DMS53 (cell line): ENCODE results near the gene AP1B1.
"Not testable (repeated sequence)": the region's sequence is repeated elsewhere in the genome, so short reads cannot be mapped to it uniquely, and the experiment has no call there.

Experiments
- DNase-seq: peaks from one replicate; lab custom pipeline; 2025; lab: John Stamatoyannopoulos, UW

Gene AP1B1

DNA sequence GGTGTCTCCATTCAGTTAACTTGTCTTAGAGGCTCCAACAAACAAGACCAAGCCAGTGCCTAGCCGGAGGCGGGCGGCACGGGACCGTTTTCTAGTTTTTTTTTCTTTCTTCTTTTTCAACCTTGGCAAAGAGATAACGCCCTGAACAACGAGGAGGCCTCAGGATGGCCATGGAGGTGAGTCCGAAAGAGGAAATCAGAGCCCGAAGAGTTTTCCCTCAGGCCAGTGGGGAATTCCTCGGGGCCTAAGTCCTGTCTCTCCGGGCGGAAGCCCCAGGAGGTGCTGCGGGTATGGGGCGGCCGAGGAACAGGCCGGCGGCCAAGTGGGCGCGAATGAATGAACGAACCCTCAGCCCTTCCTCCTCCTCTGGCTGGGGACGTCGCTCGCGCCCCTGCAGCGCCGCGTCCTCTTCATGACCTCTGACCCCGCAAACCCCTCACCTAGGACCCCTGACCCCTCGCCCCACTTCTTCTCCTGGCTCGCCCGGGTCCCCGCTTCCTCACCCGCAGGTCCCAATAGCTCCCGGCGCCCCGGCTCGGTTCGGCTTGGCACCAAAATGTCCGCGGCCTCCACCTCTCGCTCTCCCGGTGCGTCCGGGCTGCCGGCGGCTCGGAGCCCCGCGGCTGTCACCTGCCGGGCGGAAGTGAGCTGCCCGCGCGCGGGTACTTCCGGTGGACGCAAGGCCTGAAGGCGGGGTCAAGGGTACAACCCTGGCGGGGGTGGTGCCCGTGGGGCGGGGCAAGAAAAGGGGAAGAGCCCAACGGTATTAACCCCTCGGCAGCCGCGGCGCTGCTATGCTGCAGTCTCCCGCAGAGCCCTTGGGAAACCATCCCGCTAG lies at the start of gene AP1B1:
TSS of gene AP1B1 (minus strand) at position 650 of the 838 bp plus-strand sequence. CDS start 21,327 bp downstream, outside the sequence.
- DNase-seq = peak; percentile 93

DNA sequence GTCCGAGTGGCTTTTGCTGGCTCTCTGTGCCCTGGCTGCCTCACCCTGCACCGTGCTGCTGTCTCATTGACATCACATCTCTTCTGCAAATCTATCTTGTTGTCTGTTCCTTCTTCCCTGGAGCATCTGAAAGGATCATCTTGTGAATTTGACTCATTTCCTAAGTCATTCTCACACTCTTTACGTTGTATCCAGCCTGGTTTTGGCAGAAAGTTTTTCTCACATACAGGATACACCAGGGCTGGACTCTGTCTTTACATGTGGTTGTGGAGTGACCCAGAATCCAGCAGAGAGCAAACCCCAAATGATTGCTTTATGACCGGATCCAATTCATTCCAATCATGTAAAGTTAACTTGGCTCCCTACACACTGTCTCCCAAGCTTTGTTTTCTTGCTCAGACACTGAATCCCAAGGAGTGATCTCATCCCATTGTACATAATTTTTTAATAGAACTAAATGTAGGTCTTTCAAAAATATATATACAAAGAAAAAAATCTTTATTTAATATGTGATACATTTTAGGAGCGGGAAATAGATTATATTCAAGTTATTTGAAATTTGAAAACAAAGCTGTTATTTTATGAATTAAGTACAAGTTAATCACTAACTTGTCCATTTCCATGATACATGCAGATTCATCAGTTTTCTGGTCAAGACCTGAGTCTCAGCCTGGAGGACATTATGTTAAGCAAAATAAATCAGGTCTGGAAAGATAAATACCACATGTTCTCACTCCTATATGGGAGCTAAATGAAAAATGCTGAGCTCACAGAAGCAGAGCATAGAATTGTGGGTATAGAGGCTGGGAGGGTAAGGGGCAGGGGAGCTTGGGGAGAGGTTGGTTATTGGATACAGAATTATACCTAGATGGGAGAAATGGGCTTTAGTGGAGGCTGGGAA lies 47.1 kb upstream of the AP1B1 start:
- DNase-seq = no peak

DNA sequence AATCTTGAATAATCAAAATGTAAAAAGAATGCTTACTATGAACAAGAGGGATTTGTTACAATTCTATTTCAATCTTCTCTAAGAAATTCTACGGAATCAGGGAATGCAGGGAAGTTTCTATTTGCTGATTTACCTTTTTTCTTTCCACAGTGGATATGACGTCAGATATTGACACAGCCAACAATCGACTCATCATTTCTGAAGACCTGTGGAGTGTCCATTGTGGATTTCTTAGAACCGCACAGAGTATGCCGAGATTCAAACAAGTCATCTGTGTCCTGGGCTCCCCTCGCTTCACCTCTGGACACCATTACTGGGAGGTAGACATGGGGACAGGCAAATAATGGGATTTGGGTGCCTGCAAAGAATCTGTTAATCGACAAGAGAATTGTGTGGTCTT lies 45.9 kb upstream of the AP1B1 start:
- DNase-seq = peak; percentile 42

DNA sequence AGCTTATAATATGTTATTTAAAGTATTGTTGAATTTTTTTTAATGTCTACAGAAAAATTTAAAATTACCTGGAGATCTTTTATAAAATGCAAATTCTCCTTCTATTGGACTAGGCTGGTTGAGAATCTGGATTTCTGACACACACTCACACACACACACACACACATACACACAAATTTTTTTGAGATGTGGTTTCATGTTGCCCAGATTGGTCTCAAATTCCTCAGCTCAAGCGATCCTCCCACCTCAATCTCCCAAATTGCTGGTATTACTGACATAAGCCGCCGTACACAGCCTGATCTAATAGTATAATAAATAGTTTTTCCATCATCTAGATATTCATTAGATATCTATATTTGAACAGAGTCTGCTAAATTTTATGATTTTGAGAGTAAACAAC lies 45.5 kb upstream of the AP1B1 start:
- DNase-seq = peak; percentile 10

DNA sequence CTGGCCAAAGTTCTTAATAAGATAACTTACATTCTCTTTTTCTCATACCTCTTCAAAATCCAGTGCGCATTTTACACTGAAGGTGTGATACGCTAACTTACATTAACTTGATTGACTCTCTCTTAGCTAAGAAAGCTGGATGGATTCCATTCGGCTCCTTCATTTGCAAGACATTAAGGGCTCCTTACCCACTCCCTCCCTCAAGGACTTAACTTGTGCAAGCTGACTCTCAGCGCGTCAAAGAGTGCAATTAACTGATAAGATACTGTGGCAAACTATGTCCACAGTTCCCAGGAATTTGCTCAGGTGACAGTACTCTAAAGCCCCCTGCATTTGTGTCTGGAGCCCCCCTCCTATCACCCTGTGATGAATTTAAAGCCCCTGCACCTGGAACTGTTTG lies 43.6 kb upstream of the AP1B1 start:
- DNase-seq = no peak

DNA sequence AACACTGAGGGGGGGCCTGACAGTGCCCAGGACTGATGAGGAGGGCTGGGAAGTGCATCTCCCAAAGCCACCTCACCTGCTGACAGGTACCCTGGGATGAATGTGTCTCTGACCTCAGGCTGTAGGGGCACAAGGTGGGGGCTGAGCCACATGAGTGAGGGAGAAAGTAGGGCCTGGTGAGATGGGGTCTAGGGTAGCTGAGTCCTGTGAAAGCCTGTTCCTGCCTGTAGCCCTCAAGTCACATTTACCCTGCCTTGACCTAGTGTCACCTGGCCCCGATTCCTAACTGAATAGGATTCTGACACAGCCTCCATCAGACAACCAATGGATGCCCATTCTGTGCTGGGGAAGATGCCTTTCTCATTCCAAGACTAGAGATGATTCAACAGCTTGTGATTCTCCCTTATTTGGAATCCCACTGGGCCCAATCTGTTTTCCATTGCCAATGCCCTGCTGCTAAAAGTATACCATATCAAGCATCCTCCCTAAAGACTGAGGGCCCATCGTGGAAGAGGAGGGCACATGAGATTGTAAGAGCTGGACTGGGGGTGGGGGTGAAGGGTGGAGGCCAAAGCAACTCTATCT lies 38.9 kb upstream of the AP1B1 start:
- DNase-seq = no peak

DNA sequence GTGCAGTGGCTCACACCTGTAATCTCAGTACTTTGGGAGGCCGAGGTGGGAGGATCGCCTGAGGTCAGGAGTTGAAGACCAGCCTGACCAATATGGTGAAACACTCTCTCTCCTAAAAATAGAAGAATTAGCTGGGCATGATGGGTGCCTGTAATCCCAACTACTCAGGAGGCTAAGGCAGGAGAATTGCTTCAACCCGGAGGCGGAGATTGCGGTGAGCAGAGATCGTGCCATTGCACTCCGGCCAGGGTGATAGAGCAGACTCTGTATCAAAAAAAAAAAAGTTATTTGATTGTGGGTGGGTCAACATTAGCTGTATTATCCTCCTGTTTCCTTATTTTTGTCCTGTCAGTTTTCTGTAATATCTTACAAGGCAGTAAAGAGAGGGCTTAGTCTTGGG lies 38.1 kb upstream of the AP1B1 start:
- DNase-seq = no peak

DNA sequence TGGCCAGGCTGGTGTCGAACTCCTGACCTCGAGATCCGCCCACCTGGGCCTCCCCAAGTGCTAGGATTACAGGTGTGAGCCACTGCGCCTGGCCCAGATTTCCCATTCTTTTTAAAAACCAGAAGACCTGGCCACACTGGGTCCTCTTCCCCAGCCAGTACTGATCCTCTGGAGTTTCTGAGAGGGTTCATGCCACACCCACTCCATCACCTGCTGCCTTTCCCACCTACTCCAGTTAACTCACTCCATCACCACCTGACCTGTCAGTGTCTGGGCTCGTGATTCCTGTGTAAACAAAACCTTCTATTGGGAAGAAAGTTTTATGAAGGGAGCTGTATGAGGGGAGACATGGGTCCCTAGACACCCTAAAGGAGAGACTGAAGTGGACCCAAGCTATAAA lies 30.3 kb upstream of the AP1B1 start:
- DNase-seq = peak; percentile 12

DNA sequence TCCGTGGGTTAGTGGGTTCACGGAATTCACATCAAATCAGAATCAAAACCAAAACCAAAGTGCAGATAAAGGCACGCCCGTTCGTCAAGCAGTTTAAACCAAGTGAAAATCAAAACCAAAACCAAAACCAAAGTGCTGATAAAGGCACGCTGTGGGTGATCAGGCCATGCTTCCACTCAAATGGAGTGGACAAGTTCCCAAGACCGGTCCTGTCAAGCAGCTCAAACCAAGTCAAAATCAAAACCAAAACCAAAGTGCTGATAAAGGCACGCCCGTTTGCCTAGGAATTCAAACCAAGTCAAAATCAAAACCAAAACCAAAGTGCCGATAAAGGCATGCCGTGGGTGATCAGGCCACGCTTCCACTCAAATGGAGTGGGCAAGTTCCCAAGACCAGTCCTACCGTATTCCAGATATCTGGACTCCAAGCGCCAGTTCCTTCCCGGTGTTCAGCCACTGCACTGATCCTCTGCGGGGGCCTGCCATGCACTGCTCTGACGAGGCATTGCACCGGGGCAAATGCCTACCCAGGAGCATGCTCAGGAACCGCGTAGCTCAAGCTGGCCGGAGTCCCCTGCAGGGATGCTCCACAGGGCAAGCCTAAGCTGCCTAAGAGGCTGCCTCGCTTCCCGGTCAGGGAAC lies 26.7 kb upstream of the AP1B1 start:
- peak; percentile 44 for DNase-seq

DNA sequence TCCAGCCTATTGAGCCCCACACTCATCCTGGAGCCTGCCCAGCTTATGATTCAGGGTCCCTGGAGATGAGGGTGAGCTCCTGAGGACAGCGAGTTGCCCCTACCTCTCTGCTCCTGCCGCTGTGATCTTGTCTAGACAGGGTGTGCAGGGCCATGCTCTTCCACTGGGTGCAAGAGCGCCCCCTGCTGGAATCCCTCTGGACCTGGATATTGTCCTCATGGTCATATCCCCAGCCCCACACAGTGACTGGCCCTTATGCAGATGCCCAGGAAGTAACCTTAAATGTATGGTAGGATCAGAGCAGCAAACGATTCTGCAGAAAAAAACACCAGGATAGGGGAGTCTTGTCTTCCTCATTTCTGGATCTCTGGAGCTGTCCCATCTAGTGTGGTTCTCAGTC lies 24.4 kb upstream of the AP1B1 start:
- DNase-seq = peak; percentile 57

DNA sequence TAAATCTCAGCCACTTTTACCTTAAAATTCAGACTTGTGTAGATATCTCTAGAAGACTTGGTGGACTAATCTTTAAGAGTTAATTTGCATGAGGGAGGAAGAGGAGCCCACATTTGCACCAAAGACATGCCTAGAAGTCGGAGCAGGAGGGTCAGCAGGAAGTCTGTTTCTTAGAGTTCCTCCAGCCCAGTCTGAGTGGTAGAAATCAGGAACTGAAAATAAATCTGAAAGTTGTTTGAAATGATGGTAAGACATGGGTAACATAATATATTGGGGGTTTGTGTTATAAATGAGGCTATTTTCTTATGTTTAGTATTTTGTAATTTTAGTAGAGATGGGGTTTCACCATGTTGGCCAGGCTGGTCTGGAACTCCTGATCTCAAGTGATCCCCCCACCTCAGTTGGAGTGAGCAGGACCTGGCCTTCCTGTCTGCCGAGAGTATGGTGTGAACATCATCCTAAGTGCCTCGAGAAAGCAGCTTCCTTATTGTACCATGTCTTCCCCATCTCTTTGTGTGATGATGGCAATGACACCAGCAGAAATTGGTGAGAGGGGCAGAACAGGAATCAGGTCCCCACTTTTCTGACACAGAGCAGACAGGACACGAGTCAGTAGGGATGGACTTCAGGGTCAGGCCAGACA lies 23.3 kb upstream of the AP1B1 start:
- not testable (repeated sequence) for DNase-seq

DNA sequence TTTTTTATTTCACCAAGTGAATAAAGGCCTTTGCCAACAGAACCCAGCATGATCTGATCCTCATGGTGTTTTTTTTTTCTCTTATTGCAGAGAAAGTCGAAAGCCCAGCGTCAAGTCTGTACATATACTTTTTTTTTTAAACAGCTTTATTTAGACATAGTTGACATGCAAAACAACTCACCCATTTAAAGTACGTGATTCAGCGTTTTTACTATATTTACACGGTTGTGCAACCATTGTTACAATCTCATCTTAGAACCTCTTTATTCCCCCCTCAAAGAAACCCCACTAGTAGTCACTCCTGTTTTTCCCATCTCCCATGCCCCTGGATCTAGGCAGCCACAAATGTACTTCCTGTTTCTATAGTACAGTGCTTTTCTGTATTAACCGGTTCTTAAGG lies 20.6 kb upstream of the AP1B1 start:
- DNase-seq = no peak

DNA sequence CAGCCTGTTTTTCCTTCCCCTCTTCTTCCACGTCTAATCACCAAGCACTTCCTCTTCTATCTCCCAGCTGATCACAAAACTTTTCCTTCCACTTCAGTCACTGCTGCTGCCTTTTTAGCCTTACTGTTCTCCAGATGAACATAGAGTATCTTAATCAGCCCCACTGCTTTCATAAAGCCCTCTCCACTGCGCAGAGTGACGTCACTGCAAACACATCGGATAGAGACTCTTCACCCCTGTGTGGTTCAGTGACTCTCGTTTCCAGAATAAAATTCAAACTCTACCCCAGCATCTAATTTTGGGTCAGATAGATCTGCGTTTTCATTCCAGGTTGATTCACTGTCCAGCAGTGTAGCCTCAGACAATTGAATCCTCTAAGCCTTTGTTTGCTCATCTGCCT lies 13.2 kb upstream of the AP1B1 start:
- peak; percentile 46 for DNase-seq

DNA sequence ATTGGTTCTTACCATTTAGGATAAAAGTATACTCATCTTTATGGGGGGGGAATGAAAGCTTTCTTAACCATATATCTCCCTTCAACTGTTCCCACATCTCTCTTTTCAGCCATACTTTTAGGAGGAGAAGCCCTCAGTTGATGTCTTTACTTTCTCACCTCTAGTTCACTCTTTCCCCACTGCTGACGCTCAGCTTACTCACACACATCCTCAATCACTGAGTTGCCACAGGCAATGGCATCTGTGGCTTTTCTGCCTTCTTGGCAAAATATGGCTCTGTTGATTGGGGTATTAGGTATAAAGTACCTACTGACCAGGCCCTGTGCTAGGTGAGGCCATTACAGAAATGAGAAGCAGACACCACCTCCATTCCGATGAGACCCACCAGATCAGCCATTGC lies 12.2 kb upstream of the AP1B1 start:
- no peak for DNase-seq

DNA sequence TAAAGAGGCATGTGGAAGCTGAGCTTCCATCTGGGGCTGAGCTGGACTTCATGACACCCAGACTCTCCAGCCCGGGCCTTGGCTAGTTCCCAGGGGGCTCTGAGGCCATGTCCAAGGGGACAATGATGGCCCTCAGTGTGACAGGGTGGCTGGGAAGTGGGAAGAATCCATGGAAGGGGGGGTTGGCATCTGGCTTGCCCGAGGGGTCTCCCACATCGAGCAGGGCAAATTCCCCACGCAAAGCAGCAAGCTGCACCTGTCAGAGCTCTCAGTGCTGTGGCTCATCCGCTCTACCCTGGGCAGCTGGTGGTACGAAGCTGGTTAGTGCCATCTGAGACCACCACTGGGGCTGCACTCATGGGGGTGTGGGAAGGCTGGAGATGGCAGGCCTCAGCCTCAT lies 9.4 kb upstream of the AP1B1 start:
- DNase-seq = no peak

DNA sequence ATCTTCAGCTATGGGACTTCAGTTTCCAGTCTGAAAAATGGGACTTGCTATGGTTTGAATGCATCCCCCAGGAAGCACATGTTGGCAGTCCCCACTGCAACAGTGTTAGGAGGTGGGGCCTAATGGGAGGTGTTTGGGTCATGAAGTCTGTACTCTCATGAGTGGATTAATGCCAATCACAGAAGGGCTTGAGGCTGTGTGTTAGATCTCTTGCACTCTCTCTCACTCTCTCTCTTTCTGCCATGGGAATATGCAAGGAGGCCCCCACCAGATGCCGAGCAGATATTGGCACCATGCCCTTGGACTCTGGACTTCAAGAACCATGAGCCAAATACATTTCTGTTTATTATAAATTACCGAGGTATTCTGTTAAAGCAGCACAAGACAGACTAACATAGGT lies 7.8 kb upstream of the AP1B1 start:
- DNase-seq = no peak

DNA sequence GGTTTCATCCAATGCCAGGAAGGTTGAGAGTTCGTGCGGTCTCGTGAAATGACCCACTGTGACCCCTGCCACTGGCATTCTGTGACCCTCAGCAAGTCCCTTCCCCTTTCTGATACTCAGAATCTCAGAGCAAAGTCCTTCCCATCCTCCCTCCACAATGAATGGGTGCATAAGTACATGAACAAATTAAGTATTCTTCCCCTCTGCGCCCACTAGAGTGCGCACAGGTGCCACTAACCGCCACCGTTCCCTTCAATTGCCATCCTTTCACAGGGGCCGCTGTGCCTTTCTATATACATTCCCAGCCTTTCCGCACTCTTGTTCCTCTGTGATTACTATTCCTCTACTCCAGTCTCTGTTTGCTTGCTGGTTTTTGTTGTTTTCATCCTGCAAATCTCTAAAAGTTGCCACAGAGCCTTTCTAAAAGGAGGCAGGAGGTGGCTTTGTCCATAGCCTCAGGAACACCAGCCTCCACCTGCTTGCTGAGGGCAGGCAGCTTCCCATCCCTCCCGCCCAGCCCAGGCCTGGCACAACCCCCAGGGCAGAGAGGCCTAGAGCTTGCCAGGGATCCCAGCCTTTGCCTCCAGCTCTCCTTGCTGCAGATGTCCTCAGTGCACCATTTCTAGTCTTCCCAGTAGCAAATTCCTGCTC lies 6.7 kb upstream of the AP1B1 start:
- DNase-seq = peak; percentile 71

DNA sequence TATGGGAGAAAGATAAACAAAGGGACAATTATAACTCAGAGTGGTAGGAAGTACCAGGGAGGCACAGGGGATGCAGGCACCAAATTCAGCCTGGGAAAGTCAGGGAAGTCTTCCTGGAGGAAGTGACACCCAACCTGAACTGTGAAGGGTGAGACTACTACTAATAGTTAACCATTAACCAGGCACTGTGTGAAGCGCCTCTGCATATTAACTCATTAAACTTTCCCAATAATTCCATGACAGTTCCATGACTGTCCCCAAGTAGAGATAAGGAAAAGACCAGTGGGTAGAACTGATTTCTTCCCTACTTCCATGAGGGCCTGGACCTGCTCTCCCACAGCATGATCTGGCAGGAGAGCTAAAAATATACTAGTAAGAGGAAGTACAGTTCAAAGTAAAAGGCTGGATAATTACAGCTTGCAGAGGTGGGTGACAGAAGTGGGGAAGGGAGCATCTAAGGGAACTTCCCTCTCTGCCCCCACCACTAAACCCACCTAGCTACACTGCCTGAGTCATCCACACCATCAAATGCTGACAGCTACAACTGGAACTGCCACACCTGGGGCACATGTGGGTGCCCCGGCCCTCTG lies 4.7 kb upstream of the AP1B1 start:
- DNase-seq = peak; percentile 16

DNA sequence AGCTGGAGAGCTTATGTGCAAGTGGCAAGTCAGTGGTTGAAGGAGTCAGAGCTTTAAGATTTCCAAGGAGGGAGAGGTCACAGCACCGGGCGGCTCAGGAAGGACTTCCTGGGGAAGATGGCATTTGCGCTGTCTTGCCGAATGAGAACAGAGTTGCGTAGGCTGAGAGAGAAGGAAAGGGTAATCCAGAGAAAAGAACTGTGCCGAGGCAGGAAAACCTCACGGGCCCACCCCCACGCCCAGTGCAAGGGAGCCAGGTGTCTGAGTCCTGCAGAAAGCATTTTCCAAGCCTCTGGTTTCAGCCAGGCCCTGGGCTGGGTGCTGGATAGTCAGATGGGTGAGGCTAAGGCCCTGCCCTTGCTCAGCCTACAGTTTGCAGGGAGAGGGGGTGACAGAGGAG lies 3.2 kb upstream of the AP1B1 start:
- DNase-seq = no peak

DNA sequence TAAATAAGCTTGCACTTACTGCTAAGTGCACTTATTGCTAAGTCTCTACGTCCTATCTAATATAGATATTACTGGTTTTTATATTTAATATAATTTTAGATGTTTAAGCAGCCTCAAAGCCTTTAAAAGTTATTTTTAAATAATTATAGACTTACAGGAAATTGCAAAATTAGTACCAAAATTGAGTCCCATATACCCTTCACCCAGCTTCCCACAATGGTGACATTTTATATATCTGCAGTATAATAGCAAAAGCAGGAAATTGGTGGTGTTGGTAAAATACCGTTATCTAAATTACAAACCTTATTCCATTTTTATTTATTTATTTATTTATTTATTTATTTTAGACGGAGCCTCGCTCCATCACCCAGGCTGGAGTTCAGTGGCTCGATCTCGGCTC lies 1.9 kb upstream of the AP1B1 start:
- DNase-seq = no peak

DNA sequence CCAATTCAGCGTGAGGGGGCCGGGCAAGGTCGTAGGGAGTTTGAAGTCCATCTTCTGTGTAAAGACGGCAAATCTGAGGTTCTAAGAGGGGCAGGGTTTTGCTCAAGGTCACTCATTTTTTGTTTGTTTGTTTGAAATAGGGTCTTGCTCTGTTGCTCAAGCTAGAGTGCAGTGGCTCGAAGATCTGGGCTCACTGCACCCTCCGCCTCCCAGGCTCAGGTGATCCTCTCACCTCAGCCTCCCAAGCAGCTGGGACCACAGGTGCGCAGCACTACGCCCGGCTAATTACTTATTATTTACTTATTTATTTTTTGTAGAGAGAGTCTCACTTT lies 355 bp upstream of the AP1B1 start:
- no peak for DNase-seq
